AG09319 (cell line): Measurements from ENCODE around the gene ACACA.

ENCODE experiments used
- DNase-seq: peaks from one replicate; pipeline ENCODE4 v3.0.0-alpha.2; 2010; ENCODE audit warnings: low read depth; ENCODE audit errors: extremely low read depth
- CTCF ChIP-seq: IDR thresholded peaks from 2 replicates; pipeline ENCODE4 v1.5.1; 2011; ENCODE audit warnings: low read depth, mild to moderate bottlenecking, inconsistent platforms, low read length, moderate library complexity

Gene ACACA

DNA sequence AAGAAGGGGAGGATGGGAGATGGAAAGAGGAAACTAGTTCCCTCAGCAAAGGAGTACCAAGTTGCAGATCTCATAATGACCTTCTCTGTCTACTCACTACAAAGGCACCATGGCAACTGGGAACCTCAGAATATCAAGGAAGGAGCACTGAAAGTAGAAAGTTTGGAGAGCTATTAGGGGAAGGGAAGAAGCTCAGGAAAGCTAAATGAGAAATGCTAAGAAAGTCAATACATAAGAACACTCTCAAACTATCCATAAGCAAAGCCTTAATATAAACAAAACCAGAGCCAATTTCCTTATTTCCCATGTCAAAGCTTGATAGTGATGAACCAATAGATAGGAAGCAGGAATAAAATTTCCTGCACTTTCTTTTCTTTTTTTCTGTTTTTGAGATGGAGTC lies 88.8 kb downstream of the ACACA start:
- no peak for TF ChIP-seq CTCF

DNA sequence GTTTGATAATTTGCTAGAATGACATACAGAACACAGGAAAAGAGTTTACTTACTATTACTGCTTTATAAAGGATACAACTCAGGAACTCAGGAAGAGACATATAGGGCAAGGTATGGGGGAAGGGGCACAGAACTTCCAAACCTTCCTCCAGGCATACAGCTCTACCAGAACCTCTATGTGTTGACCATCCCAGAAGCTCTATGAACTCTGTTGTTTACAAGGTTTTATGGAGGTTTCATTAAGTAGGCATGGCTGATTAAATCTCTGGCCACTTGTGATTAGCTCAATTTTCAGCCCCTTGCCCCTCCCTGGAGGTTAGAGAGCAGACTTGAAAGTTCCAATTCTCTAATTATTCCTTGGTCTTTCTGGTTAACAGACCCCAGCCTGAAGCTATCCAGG lies 91.0 kb downstream of the ACACA start:
- TF ChIP-seq CTCF, result no peak
- no peak for DNase-seq

More for the DNA sequence above, 88.8 kb downstream of the ACACA start:
- no peak for DNase-seq

DNA sequence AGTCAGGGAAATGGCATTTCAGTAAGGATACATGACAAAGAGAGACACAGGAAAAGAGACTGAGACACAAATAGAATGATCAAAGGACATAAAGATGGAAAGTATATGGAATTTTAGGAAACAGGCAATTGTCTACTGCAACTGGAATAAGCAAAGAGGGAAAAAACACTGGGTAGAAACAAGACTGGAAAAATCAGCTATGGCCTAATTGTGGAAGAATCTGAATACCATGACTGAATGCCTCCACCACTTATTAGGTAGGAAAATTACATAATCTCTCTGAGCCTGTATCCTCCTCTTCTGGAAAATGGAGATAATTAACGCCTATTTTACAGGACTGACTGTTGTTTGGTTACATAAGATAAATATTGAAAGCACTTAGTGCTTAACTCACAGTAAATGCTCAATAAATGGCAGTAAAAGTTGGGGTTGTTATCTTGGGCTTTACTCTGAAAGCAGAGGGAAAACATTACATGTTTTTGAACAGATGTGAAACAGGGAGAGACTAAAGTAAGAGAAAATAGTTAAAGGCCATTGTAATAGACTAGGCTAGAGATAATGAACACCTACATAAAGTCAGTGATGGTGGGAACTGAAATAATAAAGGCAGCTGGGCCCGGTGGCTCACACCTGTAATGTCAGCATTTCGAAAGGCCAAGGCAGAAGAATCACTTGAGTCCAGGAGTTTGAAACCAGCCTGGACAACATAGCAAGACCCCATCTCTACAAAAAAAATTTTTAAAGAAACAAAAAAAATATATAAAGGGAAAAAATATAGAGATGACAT lies 94.3 kb downstream of the ACACA start:
- DNase-seq, result no peak
- no peak for TF ChIP-seq CTCF

DNA sequence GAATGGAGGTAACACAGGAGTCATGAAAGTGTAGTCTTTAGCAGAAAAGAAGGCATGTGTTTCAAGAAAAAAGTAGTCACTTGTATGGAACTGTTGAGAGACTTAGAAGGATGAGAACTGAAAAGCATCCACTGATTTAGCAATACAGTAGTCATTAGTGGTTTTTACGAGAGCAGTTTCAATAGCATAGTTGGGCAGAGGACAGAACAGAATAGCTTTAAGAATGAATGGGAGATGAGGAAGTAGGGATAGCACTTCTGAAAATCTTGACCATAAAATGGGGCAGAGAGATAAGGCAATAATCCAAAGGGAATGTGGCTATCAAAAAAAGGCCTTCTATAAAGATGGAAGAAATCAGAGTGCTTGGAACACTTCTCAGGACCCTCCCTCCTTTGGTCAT lies 95.7 kb downstream of the ACACA start:
- DNase-seq, result no peak
- TF ChIP-seq CTCF, result no peak

DNA sequence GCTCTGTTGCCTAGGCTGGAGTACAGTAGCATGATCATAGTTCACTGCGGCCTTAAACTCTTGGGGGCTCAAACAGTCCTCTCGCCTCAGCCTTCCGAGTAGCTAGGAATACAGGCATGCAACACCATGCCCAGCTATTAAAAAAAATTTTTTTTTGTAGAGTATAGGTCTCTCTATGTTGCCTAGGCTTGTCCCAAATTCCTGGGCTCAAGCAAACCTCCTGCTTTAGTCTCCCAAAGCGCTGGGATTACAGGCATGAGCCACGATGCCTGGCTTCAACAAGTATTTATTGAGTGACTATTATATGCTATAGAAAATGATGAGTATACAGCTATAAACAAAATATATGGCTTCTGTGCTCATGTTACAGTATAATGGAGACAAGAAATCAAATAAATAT lies 97.6 kb downstream of the ACACA start:
- DNase-seq, result no peak
- TF ChIP-seq CTCF, result no peak

GRCh38 chr17:37305406-37305905 lies 101.2 kb downstream of the ACACA start:
- no peak for TF ChIP-seq CTCF
- DNase-seq, result no peak

GRCh38 chr17:37301288-37301687 lies 105.3 kb downstream of the ACACA start:
- TF ChIP-seq CTCF, result no peak
- no peak for DNase-seq
